IPS-NIHi7 (cell line): ENCODE measurements around the gene GAN.

Experiments used
- DNase-seq: peaks from one replicate; pipeline ENCODE4 v3.0.0; 2012; ENCODE audit warnings: mixed read lengths; ENCODE audit errors: extremely low spot score

GAN gene

DNA sequence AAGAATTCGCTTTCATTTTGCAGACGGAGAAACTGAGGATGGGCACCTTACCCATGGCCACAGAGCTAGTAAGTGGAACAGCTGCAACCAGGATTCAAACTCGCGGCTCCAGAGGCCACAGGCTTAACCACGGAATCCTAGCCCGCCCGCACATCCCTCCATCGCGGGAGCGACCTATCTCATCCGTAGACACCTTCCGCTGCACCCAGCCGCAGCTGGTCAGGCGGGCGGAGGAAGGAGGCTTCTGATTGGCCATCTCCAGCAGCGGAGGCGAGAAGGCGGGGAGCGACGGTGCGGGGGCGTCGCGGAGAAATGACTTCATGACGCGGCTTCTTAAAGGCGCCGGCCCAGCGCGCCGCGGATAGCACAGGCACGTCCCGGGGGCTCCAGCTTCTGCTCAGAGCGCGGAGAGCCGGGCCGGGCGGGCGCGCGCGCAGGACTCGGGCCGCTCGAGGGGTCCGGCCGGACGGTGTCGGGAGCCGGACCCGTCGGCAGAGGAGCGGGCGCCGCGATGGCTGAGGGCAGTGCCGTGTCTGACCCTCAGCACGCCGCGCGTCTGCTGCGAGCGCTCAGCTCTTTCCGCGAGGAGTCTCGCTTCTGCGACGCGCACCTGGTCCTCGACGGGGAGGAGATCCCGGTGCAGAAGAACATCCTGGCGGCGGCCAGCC lies at the start of gene GAN:
Gene GAN (plus strand): TSS at position 360 of the 668 bp plus-strand sequence. CDS start 152 bp downstream, at position 512.
- peak; percentile 98 for DNase-seq

DNA sequence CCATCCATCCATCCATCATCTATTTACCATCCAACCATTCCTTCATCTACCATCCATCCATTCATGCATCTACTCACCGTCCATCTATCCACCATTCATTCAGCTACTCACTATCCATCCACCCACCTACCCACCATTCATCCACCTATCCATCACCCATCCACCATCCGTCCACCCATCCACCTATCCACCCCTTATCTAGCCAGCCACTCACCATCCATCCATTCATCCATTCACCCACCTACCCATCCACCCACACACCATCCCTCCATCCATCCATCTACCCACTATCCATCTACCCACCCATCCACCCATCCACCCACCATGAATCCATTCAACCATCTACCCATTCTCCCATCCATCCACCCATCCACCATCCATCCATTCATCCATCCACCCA lies 49.7 kb upstream of the GAN start:
- DNase-seq: no peak

- no peak for DNase-seq
Observed at GRCh38 chr16:81265658-81266451, 48.9 kb upstream of the GAN start.

GRCh38 chr16:81266680-81267095 lies 48.1 kb upstream of the GAN start:
- DNase-seq: no peak

- no peak for DNase-seq
Observed at GRCh38 chr16:81268509-81268908, 46.3 kb upstream of the GAN start.

DNA sequence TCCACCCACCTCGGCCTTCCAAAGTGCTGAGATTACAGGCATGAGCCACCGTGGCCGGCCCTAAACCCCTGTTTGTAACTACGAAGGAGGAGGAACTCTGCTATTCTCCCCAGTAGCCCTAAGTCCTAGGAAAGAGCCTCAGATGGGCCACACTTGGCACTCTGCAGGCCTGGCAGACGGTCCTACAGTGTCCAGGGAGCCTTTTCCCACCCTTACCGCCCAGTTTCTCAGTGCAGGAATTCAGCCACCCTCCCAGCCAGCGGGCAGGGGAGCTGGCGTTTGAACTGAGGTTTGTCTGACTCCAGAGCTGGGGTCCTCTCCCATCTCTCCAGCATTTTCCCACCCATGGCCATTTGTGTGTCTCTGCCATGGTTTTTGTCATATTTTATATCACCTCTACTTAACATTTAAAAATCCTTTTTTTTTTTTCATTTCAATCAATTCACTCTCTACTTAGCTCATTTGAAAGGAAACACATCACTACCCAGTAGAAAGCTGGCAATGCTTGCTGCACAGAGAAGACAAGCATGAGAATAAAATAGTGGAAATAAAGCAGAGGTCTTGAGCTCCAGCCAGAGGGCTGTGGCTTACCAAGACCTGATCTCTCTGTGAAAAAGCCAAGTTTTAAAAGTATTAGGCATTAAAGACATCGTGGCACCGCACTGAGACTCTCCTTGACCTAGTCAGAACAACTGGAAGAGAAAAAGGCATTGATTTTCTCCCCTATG lies 41.4 kb upstream of the GAN start:
- no peak for DNase-seq

- DNase-seq: no peak
Observed at GRCh38 chr16:81275064-81275532, 39.7 kb upstream of the GAN start.

DNA sequence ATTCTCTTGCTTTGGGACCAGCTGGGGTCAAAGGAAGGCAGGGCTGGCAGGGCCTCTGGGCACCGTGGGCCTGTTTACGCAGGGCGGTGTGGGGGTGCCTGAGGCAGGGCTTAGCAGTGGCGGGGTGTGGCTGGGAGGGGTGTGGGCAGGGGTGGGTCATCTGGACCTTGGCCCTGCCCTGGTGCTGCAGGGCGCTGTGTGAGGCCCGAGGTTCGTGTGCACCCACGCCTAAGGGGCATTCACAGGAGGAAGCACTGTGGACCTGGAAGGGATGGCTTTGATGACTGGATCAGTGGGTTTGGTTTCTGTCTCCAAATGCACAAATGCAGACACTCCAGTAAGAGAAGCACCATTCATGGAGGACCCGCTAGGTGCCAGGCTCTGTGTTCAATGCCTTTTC lies 39.0 kb upstream of the GAN start:
- no peak for DNase-seq

- no peak for DNase-seq
Observed at GRCh38 chr16:81276323-81276722, 38.4 kb upstream of the GAN start.

GRCh38 chr16:81277541-81278080 lies 37.2 kb upstream of the GAN start:
- DNase-seq: no peak

- DNase-seq: no peak
Observed at GRCh38 chr16:81278526-81278925, 36.2 kb upstream of the GAN start.

- DNase-seq: no peak
Observed at GRCh38 chr16:81279392-81279791, 35.4 kb upstream of the GAN start.

DNA sequence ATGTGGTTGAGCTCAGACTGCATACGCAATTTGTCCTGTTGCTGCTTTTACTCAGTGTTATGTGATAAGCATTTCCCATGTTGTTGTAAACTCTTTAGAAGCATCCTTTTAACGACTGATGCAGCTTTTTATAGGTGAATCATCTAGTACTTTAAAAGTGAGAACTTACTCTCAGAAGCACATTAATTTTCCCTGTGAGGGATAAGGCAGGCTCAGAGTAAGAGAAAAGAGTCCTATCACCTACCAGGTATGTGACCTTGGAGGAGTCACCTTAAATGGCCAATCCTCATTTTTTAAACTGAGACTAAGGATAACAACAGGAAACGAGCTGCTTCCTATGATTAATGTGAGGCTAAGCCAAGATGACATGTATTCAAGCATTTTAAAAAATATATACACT lies 34.4 kb upstream of the GAN start:
- DNase-seq: no peak

- no peak for DNase-seq
Observed at GRCh38 chr16:81283044-81283443, 31.7 kb upstream of the GAN start.

DNA sequence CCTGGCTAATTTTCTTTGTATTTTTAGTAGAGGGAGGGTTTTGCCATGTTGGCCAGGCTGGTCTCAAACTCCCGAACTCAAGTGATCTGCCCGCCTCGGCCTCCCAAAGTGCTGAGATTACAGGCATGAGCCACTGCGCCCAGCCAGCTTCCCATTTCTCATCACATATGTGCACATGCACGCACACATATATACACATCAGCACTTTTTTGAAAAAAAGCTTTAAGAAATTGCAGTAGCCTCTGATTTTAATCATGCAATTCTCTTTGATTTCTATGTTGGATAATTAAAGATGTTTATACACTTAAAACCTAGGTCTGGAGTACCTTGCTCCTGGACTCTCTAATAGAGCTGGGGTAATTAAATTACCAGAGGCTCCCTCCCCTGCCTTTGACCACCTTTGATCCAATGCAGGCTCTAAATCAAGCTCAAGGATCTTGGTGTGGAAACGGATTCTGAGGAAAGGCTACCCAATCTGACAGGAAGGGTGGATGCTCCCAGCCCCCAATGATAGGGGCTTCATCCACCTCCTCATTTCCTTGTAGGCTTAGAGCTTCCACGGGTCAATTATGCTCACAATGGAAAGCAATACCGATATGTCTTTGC lies 29.7 kb upstream of the GAN start:
- DNase-seq: no peak

DNA sequence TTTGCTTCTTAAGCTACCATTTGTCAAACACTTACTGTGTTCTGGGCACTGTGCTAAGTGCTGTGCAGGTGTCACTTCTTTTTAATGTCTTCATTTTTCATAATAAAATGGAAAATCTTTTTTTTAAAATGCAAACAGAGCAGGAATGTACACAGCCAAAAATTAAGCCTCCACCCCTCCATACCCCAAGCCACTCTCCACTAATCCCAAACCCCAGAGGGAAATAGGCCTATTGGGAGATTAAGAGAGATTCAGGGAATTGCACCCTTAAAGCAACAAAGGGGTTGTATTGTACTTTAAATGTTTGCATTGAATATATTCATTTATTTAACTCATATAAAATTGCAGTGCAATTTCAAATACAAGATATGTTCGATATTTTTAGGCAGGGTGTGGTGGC lies 28.6 kb upstream of the GAN start:
- no peak for DNase-seq

GRCh38 chr16:81291117-81291516 lies 23.6 kb upstream of the GAN start:
- DNase-seq: no peak

DNA sequence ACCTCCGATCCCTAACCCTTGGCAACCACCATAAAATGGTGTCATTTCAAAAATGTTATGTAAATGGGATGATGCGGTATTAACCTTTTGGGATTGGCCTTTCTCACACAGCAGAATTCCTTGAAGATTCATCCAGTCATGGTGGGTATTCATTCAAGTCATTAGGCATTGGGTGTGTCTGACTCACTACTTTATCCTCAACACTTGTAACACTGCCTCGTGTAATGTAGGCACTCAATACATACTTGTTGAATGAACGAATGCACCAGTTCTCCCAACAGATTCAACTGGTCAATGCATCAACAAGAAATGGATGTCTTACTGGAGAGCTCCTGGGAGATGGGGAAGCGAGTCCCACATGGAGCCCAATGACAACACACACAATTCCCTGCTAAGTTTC lies 21.8 kb upstream of the GAN start:
- no peak for DNase-seq

GRCh38 chr16:81293909-81294802 lies 20.6 kb upstream of the GAN start:
- DNase-seq: no peak

- DNase-seq: no peak
Observed at GRCh38 chr16:81296631-81297030, 18.1 kb upstream of the GAN start.

DNA sequence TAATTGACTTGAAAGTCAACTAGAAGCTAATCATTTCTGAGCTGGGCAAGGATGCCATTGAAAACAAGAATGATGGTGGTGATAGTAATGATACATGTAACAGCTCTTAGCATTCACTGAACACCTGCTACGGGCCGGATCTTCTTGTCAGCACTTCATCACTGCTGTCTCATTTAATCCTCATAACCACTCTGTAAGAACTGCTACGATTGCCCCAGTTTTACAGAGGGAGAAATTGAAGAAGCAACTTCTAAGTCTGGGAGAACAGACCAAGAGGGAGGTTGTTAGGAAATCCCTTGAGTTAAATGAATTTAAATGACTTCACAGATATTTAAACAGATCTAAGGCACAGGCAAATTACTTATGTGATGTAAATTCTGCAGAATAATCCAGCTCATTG lies 7.0 kb upstream of the GAN start:
- DNase-seq: no peak
